IMR-90 (cell line): ENCODE results near the gene SGMS1.

Source experiments
- MAFK ChIP-seq: IDR thresholded peaks from 2 replicates; pipeline ENCODE4 v1.6.1; 2012; ENCODE audit warnings: low read depth, low read length, improper control_type of control experiment
- MAZ ChIP-seq: IDR thresholded peaks from 2 replicates; pipeline ENCODE4 v1.6.1; 2012; ENCODE audit warnings: low read depth, mild to moderate bottlenecking, low read length, improper control_type of control experiment, moderate library complexity, borderline replicate concordance
- POLR2A ChIP-seq: IDR thresholded peaks from 2 replicates; pipeline ENCODE4 v1.6.1; 2012; ENCODE audit warnings: mild to moderate bottlenecking, low read depth, low read length
- RAD21 ChIP-seq: IDR thresholded peaks from 2 replicates; pipeline ENCODE4 v1.6.1; 2012; ENCODE audit warnings: low read length, improper control_type of control experiment
- SMC3 ChIP-seq: fragments of 150-350 bp; IDR thresholded peaks from 2 replicates; pipeline ENCODE4 v1.6.1; 2016; ENCODE audit warnings: low read depth, mild to moderate bottlenecking, antibody characterized with exemption, low read length, moderate library complexity
- TF ChIP-seq, protein P1 (sequence below): conservative IDR thresholded peaks from 2 replicates; pipeline ENCODE4 v1.5.1; 2012; ENCODE audit warnings: mild to moderate bottlenecking, low read depth, low read length, improper control_type of control experiment

DNA sequence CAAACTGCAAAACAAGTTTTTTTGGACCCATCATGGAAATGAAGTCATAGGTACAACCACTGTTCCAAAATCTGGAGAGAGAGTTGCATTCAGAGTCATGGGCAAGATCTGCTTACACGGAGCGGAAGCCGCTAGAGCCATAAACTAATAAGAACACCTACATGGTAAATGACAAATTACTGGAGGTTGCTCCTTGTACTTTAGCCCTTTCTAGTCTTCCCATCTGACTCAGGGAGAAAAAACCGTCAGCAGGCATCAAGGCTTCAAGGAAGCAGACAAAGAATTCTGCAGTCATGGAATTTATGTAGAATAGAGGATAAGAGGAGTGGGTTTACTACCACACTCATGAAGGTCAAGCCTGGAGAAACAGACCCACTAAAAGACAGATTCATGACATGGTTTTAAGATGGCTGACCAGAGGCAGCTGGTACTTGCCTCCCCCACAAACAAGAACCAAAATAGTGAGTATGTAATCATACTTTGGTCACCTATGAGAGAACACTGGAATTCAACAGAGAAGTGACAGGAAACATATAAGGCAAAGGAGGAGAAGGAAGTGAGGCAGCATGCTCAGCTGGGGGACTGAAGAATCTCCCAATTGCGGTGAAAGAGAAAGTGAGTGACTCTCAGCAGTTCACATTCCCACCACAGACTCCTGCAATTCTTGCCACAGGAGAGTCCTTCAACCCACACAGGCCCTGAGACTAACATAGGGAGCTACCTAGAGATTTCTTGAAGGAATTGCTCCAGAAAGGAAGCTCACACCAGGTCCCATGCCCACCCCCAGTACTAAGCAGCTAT is 330.0 kb downstream of the SGMS1 start:
- TF ChIP-seq RAD21 (no peak), POLR2A (no peak), SMC3 (no peak), MAFK (no peak), MAZ (no peak)
- TF ChIP-seq, protein P1, sequence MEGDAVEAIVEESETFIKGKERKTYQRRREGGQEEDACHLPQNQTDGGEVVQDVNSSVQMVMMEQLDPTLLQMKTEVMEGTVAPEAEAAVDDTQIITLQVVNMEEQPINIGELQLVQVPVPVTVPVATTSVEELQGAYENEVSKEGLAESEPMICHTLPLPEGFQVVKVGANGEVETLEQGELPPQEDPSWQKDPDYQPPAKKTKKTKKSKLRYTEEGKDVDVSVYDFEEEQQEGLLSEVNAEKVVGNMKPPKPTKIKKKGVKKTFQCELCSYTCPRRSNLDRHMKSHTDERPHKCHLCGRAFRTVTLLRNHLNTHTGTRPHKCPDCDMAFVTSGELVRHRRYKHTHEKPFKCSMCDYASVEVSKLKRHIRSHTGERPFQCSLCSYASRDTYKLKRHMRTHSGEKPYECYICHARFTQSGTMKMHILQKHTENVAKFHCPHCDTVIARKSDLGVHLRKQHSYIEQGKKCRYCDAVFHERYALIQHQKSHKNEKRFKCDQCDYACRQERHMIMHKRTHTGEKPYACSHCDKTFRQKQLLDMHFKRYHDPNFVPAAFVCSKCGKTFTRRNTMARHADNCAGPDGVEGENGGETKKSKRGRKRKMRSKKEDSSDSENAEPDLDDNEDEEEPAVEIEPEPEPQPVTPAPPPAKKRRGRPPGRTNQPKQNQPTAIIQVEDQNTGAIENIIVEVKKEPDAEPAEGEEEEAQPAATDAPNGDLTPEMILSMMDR = no peak
